CD4-positive, alpha-beta T cell (primary cell): Measurements from ENCODE around the gene LGALS4. TPM values are rescaled to one million over a fixed set of nuclear protein-coding genes. Genes with fewer than 3 reads are reported as not detected.
"Not testable (repeated sequence)": the region's sequence is repeated elsewhere in the genome, so short reads cannot be mapped to it uniquely, and the experiment has no call there.

Experiments used
- ATAC-seq: fragments of 200-7000 bp; cut with Tn5 transposase; one replicate; pipeline ENCODE4 v1.10.0; 2022; ENCODE audit warnings: mild to moderate bottlenecking; ENCODE audit not compliant: poor library complexity
- CTCF ChIA-PET: fragments of 350-600 bp; sonication (Branson Sonifier 250); formaldehyde crosslinking; loops from one replicate; lab custom pipeline; 2021; ENCODE audit warnings: antibody characterized with exemption, inconsistent platforms; lab: Charles Lee
- POLR2A ChIA-PET: fragments of 350-600 bp; sonication (Branson Sonifier 250); formaldehyde crosslinking; loops from one replicate; lab custom pipeline; 2021; ENCODE audit warnings: antibody characterized with exemption, inconsistent platforms; lab: Charles Lee
- DNase-seq, 14 experiments: peaks; one replicate each; pipeline ENCODE4 v3.0.0-alpha.2; 2013 to 2020; ENCODE audit warnings: mixed read lengths in 2 of 14
- H3K27ac ChIP-seq, 2 donors: one replicate each; pipeline versions ENCODE4 v1.5.1 to v1.7.0; 2013; ENCODE audit warnings: low read length in 2 of 2, low read depth in 1 of 2, mild to moderate bottlenecking in 1 of 2
- H3K27me3 ChIP-seq, 2 experiments: 1 replicate in 1 of 2; 2 replicates in 1 of 2; pipeline versions ENCODE4 v1.6.1 to v1.7.0; 2013; ENCODE audit warnings: low read length in 2 of 2, control low read depth in 1 of 2, mild to moderate bottlenecking in 1 of 2, moderate library complexity in 1 of 2; ENCODE audit not compliant: insufficient read depth in 2 of 2, control insufficient read depth in 1 of 2
- H3K36me3 ChIP-seq: one replicate; pipeline ENCODE4 v1.6.1; 2013; ENCODE audit warnings: low read length, control low read depth; ENCODE audit not compliant: insufficient read depth
- H3K4me1 ChIP-seq: one replicate; pipeline ENCODE4 v1.6.1; 2013; ENCODE audit warnings: low read length, control low read depth; ENCODE audit not compliant: insufficient read depth
- H3K4me3 ChIP-seq: one replicate; pipeline ENCODE4 v1.5.1; 2013; ENCODE audit warnings: mild to moderate bottlenecking, low read length, moderate library complexity
- H3K9me3 ChIP-seq, 2 experiments: 1 replicate in 1 of 2; 2 replicates in 1 of 2; pipeline versions ENCODE4 v1.6.1 to v1.7.0; 2013; ENCODE audit warnings: low read length in 2 of 2, mild to moderate bottlenecking in 2 of 2, control low read depth in 1 of 2, moderate library complexity in 1 of 2; ENCODE audit not compliant: control insufficient read depth in 1 of 2, insufficient read depth in 1 of 2
- H3K27ac Mint-ChIP-seq: one replicate; pipeline ENCODE4 v1.8.0; 2020; ENCODE audit warnings: mixed read lengths
- H3K27me3 Mint-ChIP-seq: one replicate; pipeline ENCODE4 v1.8.0; 2021; ENCODE audit warnings: mixed read lengths
- H3K36me3 Mint-ChIP-seq: one replicate; pipeline ENCODE4 v1.8.0; 2021; ENCODE audit warnings: low read depth, mixed read lengths
- H3K4me1 Mint-ChIP-seq: one replicate; pipeline ENCODE4 v1.8.0; 2021; ENCODE audit warnings: low read depth, mixed read lengths
- H3K4me3 Mint-ChIP-seq: one replicate; pipeline ENCODE4 v1.8.0; 2020; ENCODE audit warnings: mild to moderate bottlenecking, mixed read lengths
- H3K9me3 Mint-ChIP-seq: one replicate; pipeline ENCODE4 v1.8.0; 2020; ENCODE audit warnings: mixed read lengths
- CTCF ChIP-seq: fragments of 200-600 bp; IDR thresholded peaks from one replicate; pipeline ENCODE4 v1.8.0; 2022; ENCODE audit warnings: antibody characterized with exemption, mild to moderate bottlenecking
- intact Hi-C, 2 experiments: fragments of 100-400 bp; cut with DNase I in 1 of 2; cut with micrococcal nuclease in 1 of 2; formaldehyde crosslinking; loops; one replicate each; pipeline versions ENCODE4 v1.15.1 to v1.9.0; 2023 to 2025; cut with DNase I, micrococcal nuclease
- total RNA-seq, 174 experiments: library from RNA in 2 of 174; stranded (reverse) in 2 of 174; gene quantifications; one replicate each; pipeline ENCODE4 v1.2.3 and lab custom pipeline; 2021 to 2026

LGALS4 gene
- total RNA-seq, 2 experiments from 2014 or later = 2.3 to 3.1 TPM

GRCh38 chr19:38826856-38827551, 14.3 kb upstream of the LGALS4 start:
- CTCF ChIA-PET = no interaction called here
- Mint-ChIP-seq H3K36me3 (peaks cover 83% of the 10 kb centered on the region), H3K9me3 (no peaks in the 10 kb centered on the region), H3K4me1 (peaks cover 62% of the 10 kb centered on the region), H3K4me3 (peak overlapping the region; percentile 54), H3K27ac (no peak overlapping the region), H3K27me3 (no peaks in the 10 kb centered on the region)
- Histone ChIP-seq H3K27me3 (no peaks in the 10 kb centered on the region), H3K36me3 (peaks cover 46% of the 10 kb centered on the region), H3K4me3 (no peak overlapping the region), H3K4me1 (peaks cover 27% of the 10 kb centered on the region), H3K9me3 (no peaks in the 10 kb centered on the region), H3K27ac (no peak overlapping the region)
- DNase-seq (no peak), ATAC-seq (no peak)
- POLR2A ChIA-PET = no interaction called here
- TF ChIP-seq CTCF = no peak
- intact Hi-C loops = loop anchor here in 1 of 2 experiments (2.0 kb wide), 1 partner anchor 26 kb away; no protein-coding TSS in a partner anchor

DNA sequence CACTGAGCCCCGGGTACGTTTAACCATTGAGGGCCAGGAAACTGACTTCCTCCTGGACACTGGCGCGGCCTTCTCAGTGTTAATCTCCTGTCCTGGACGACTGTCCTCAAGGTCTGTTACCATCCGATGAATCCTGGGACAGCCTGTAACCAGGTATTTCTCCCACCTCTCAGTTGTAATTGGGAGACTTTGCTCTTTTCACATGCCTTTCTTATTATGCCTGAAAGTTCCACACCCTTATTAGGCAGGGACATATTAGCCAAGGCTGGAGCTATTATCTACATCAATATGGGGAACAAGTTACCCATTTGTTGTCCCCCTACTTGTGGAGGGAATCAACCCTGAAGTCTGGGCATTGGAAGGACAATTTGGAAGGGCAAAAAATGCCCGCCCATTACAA, 13.2 kb upstream of the LGALS4 start:
- H3K27me3 ChIP-seq, H3K9me3 ChIP-seq, H3K9me3 Mint-ChIP-seq, H3K27ac Mint-ChIP-seq, CTCF ChIA-PET, H3K27me3 Mint-ChIP-seq, H3K4me3 Mint-ChIP-seq, H3K4me3 ChIP-seq, DNase-seq, H3K27ac ChIP-seq, ATAC-seq, POLR2A ChIA-PET: not testable (repeated sequence)
- peaks cover 76% of the 10 kb centered on the region for H3K36me3 Mint-ChIP-seq
- Histone ChIP-seq H3K36me3 (peaks cover 46% of the 10 kb centered on the region), H3K4me1 (peaks cover 21% of the 10 kb centered on the region)
- peaks cover 52% of the 10 kb centered on the region for H3K4me1 Mint-ChIP-seq
- intact Hi-C loops = loop anchor here in 1 of 2 experiments (2.0 kb wide), 1 partner anchor 25 kb away; no protein-coding TSS in a partner anchor

DNA sequence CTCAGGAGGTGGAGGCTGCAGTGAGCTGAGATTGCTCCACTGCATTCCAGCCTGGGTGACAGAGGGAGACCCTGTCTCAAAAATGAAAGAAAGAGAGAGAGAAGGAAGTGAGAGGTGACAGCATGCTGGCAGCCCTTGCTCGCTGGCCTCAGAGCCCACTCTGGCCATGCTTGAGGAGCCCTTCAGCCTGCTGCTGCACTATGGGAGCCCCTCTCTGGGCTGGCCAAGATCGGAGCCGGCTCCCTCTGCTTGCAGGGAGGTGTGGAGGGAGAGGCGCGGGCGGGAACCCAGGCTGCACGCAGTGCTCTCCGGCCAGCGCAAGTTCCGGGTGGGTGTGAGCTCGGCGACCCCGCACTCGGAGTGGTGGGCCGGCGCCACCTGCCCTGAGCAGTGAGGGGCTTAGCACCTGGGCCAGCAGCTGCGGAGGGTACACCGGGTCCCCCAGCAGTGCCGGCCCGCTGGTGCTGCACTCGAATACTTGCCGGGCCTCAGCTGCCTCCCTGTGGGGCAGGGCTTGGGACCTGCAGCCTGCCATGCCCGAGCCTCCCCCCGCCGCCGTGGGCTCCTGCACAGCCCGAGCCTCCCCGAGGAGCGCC, 8.6 kb upstream of the LGALS4 start:
- H3K4me3 Mint-ChIP-seq, H3K27ac ChIP-seq, H3K27ac Mint-ChIP-seq, CTCF ChIA-PET, POLR2A ChIA-PET, intact Hi-C loops, H3K4me3 ChIP-seq, H3K4me1 ChIP-seq, H3K27me3 ChIP-seq, H3K9me3 Mint-ChIP-seq, DNase-seq, H3K9me3 ChIP-seq, H3K27me3 Mint-ChIP-seq, ATAC-seq: not testable (repeated sequence)
- Mint-ChIP-seq H3K36me3 (peaks cover 68% of the 10 kb centered on the region), H3K4me1 (peaks cover 36% of the 10 kb centered on the region)
- peaks cover 45% of the 10 kb centered on the region for H3K36me3 ChIP-seq

DNA sequence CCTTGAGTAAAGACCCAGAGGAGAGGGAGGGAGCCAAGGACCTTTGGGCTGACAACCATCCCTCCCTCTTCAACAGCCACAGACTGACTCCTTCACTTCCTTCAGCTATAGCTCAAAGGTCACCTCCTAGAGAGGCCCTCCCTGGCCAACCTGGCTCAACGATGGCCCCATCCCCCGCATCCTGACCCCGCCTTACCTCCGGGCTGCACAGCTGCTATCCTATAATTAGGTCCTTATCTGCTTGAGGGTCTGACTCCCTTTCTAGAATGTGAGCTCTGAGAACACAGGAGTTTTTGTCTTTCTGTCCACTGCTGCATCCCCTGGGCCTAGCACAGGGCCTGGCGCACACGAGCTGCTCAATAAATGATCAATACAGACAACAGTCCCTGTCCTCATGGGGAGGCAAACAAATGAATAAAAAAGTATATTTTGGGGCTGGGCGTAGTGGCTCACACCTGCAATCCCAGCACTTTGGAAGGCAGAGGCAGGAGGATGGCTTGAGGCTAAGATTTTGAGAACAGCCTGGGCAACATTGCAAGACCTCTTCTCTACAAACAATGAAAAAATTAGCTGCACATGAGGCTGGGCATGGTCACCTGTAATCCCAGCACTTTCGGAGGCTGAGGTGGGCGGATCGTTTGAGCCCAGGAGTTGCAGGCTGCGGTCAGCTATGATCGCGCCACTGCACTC, 6.6 kb upstream of the LGALS4 start:
- Mint-ChIP-seq H3K9me3 (no peaks in the 10 kb centered on the region), H3K27me3 (no peaks in the 10 kb centered on the region), H3K4me3 (no peak overlapping the region), H3K36me3 (peaks cover 63% of the 10 kb centered on the region), H3K4me1 (peaks cover 20% of the 10 kb centered on the region), H3K27ac (no peak overlapping the region)
- ATAC-seq = no peak
- H3K9me3 ChIP-seq = no peaks in the 10 kb centered on the region
- no peaks in the 10 kb centered on the region for H3K4me1 ChIP-seq
- H3K4me3 ChIP-seq = no peak overlapping the region
- CTCF ChIA-PET = no interaction called here
- no peak for TF ChIP-seq CTCF
- no peaks in the 10 kb centered on the region for H3K27me3 ChIP-seq
- intact Hi-C loops = no loop called here
- H3K27ac ChIP-seq = no peak overlapping the region
- POLR2A ChIA-PET = no interaction called here
- DNase-seq = no peak
- H3K36me3 ChIP-seq = peaks cover 52% of the 10 kb centered on the region
